HepG2 (cell line): ENCODE data around the gene LMTK2. TPM values are rescaled to one million over a fixed set of nuclear protein-coding genes. Genes with fewer than 3 reads are reported as not detected.

Source experiments
- ATAC-seq: fragments of 200-7000 bp; cut with Tn5 transposase; 3 replicates; pipeline ENCODE4 v1.9.1; 2020; ENCODE audit warnings: mild to moderate bottlenecking, moderate library complexity
- BruUV-seq: library from RNA; stranded (reverse); fragments of 400-500 nt; replicated peaks from 2 replicates; lab custom pipeline; 2021; lab: Mats Ljungman, UMichigan
- CTCF ChIA-PET: fragments of 300-600 bp; formaldehyde crosslinking; extraction: SDS; loops from one replicate; lab custom pipeline; 2021; ENCODE audit warnings: low total read pairs, inconsistent platforms, low intra/inter-chr PET ratio; lab: Yijun Ruan, JAX
- POLR2A ChIA-PET: fragments of 350-600 bp; sonication (Branson Sonifier 250); formaldehyde crosslinking; loops from one replicate; lab custom pipeline; 2020; ENCODE audit warnings: antibody characterized with exemption, inconsistent platforms; lab: Yijun Ruan, JAX
- DNase-seq: peaks from one replicate; pipeline ENCODE4 v3.0.0-alpha.2; 2015; ENCODE audit warnings: low spot score
- FAIRE-seq: peaks from 3 replicates; lab custom pipeline; 2011; peaks lifted over from hg19 to GRCh38; lab: Jason Lieb, UNC
- H2AFZ ChIP-seq: one replicate; pipeline ENCODE4 v1.6.1; 2011; ENCODE audit warnings: low read length, inconsistent platforms
- H3K27ac ChIP-seq: fragments of 300-600 bp; 3 replicates; pipeline ENCODE4 v1.8.0; 2011; ENCODE audit warnings: mixed run types, mild to moderate bottlenecking, mixed read lengths, low read length, inconsistent platforms; ENCODE audit not compliant: insufficient read depth; ENCODE audit errors: extremely low read length
- H3K27me3 ChIP-seq, 2 experiments: fragments of 200-600 bp in 1 of 2; 2 replicates in 1 of 2; 3 replicates in 1 of 2; pipeline versions ENCODE4 v1.6.0 to v1.8.0; 2011; ENCODE audit warnings: low read length in 2 of 2, mild to moderate bottlenecking in 2 of 2, moderate library complexity in 2 of 2, inconsistent platforms in 1 of 2; ENCODE audit not compliant: insufficient read depth in 2 of 2, control insufficient read depth in 1 of 2
- H3K36me3 ChIP-seq, 2 experiments: fragments of 200-600 bp in 1 of 2; replicated peaks in 1 of 2; 2 replicates in 1 of 2; 3 replicates in 1 of 2; pipeline versions ENCODE4 v1.5.1 to v1.8.0; 2011; ENCODE audit warnings: low read length in 2 of 2, inconsistent platforms in 1 of 2; ENCODE audit not compliant: insufficient read depth in 2 of 2, control insufficient read depth in 1 of 2
- H3K4me1 ChIP-seq: 2 replicates; pipeline ENCODE4 v1.5.1; 2012; ENCODE audit warnings: low read length, inconsistent platforms; ENCODE audit not compliant: insufficient read depth
- H3K4me2 ChIP-seq: 2 replicates; pipeline ENCODE4 v1.6.0; 2011; ENCODE audit warnings: low read depth, low read length, inconsistent platforms
- H3K4me3 ChIP-seq, 3 experiments: fragments of 200-600 bp in 1 of 3; sonication (generic), shearing (Covaris generic) in 1 of 3; replicated peaks in 1 of 3; 2 replicates each; pipeline ENCODE4 v1.5.1; 2011 to 2016; ENCODE audit warnings: low read length in 3 of 3, inconsistent platforms in 2 of 3, low read depth in 2 of 3, mild to moderate bottlenecking in 2 of 3, control low read depth in 1 of 3, mixed read lengths in 1 of 3; ENCODE audit not compliant: insufficient read depth in 1 of 3
- H3K79me2 ChIP-seq: one replicate; pipeline ENCODE4 v1.6.1; 2011; ENCODE audit warnings: low read length, inconsistent platforms; ENCODE audit not compliant: insufficient read depth
- H3K9ac ChIP-seq: 2 replicates; pipeline ENCODE4 v1.6.0; 2011; ENCODE audit warnings: mild to moderate bottlenecking, low read depth, low read length, inconsistent platforms; ENCODE audit not compliant: insufficient read depth
- H3K9me3 ChIP-seq: 2 replicates; pipeline ENCODE4 v1.5.1; 2012; ENCODE audit warnings: mild to moderate bottlenecking, low read length
- H4K20me1 ChIP-seq: 2 replicates; pipeline ENCODE4 v1.6.0; 2011; ENCODE audit warnings: inconsistent platforms, mild to moderate bottlenecking, low read length, moderate library complexity; ENCODE audit not compliant: insufficient read depth
- AGO2 ChIP-seq: fragments of 200-400 bp; formaldehyde crosslinking; optimal IDR thresholded peaks from 2 replicates; pipeline ENCODE3; 2017; ENCODE audit warnings: mild to moderate bottlenecking, low read depth, low read length, moderate library complexity
- ELF3 ChIP-seq: IDR thresholded peaks from 2 replicates; pipeline ENCODE4 v1.6.1; 2016; ENCODE audit warnings: missing genetic modification reagents, missing compliant biosample characterization
- FOXO1 ChIP-seq: sonication (generic); formaldehyde crosslinking; IDR thresholded peaks from 2 replicates; pipeline ENCODE4 v1.4.0; 2020; ENCODE audit warnings: missing genetic modification reagents
- FOXO4 ChIP-seq: sonication (generic); formaldehyde crosslinking; conservative IDR thresholded peaks from 2 replicates; pipeline ENCODE4 v1.8.1; 2023; ENCODE audit warnings: missing genetic modification reagents
- GATA4 ChIP-seq: sonication (generic); IDR thresholded peaks from 2 replicates; pipeline ENCODE4 v1.6.1; 2016; ENCODE audit warnings: antibody characterized with exemption, low read depth, borderline replicate concordance
- MED13 ChIP-seq: sonication (generic); formaldehyde crosslinking; IDR thresholded peaks from 2 replicates; pipeline ENCODE4 v1.5.0; 2020; ENCODE audit warnings: missing genetic modification reagents
- MIER2 ChIP-seq: IDR thresholded peaks from 2 replicates; pipeline ENCODE4 v1.6.1; 2016; ENCODE audit warnings: missing biosample characterization, missing genetic modification reagents
- RNF219 ChIP-seq: sonication (generic); formaldehyde crosslinking; IDR thresholded peaks from 2 replicates; pipeline ENCODE4 v1.5.0; 2020; ENCODE audit warnings: mild to moderate bottlenecking, missing genetic modification reagents
- WIZ ChIP-seq: sonication (generic); formaldehyde crosslinking; IDR thresholded peaks from 2 replicates; pipeline ENCODE4 v1.5.1; 2020; ENCODE audit warnings: mild to moderate bottlenecking, missing genetic modification reagents
- ZFAT ChIP-seq: sonication (generic); formaldehyde crosslinking; conservative IDR thresholded peaks from 2 replicates; pipeline ENCODE4 v1.8.1; 2023; ENCODE audit warnings: missing genetic modification reagents, inconsistent platforms
- ZNF543 ChIP-seq: sonication (generic); formaldehyde crosslinking; IDR thresholded peaks from 2 replicates; pipeline ENCODE4 v1.4.0; 2020; ENCODE audit warnings: mild to moderate bottlenecking, missing genetic modification reagents
- ZNF598 ChIP-seq: sonication (generic); formaldehyde crosslinking; IDR thresholded peaks from 2 replicates; pipeline ENCODE4 v1.5.1; 2020; ENCODE audit warnings: mild to moderate bottlenecking, missing genetic modification reagents, borderline replicate concordance
- ZNF713 ChIP-seq: sonication (generic); formaldehyde crosslinking; IDR thresholded peaks from 2 replicates; pipeline ENCODE4 v1.4.0; 2020; ENCODE audit warnings: mild to moderate bottlenecking, missing genetic modification reagents
- ZNF768 ChIP-seq: sonication (generic); formaldehyde crosslinking; IDR thresholded peaks from 2 replicates; pipeline ENCODE4 v1.4.0; 2020; ENCODE audit warnings: missing genetic modification reagents
- WGBS: methylation state at CpG from one replicate; pipeline ENCODE4 v1.1.6; 2017; ENCODE audit warnings: low lambda C conversion rate; 5-methylcytosine and 5-hydroxymethylcytosine counted together
- in situ Hi-C: cut with HindIII; loops from 2 replicates; pipeline ENCODE4 v1.10.0; 2017; ENCODE audit warnings: low pct_unique_long_range_greater_than_20kb; ENCODE audit not compliant: extremely low pct_ligation_motif_present
- intact Hi-C: fragments of 100-400 bp; cut with micrococcal nuclease; formaldehyde crosslinking; loops from one replicate; pipeline ENCODE4 v1.10.0; 2022; ENCODE audit not compliant: unreplicated experiment
- polyA plus RNA-seq, 8 experiments: library from polyadenylated mRNA; depleted of rRNA in 3 of 8; stranded (reverse) in 7 of 8; unstranded in 1 of 8; fragments of >200 nt; fragmentation: Illumina TruSeq in 4 of 8; extraction: Trizol in 4 of 8; gene quantifications; 2 replicates each; pipeline versions ENCODE4 v1.2.1 to v1.2.3, GENCODE V29; 2011 to 2016; ENCODE audit warnings: low read depth in 4 of 8, missing spikeins in 1 of 8, mixed read lengths in 1 of 8; ENCODE audit not compliant: insufficient read depth in 1 of 8
- total RNA-seq, 5 experiments: library from RNA; depleted of rRNA; stranded (reverse); fragments of >200 nt; fragmentation: Illumina TruSeq; extraction: Trizol; gene quantifications; 2 replicates each; pipeline ENCODE4 v1.2.3, GENCODE V29; 2016; ENCODE audit warnings: low read depth in 1 of 5

The LMTK2 gene
- total and polyA plus RNA-seq, 2 of the 13 experiments (the other 11 are each of a cell fraction or from before 2014, with no cell fraction given) = 9.5 to 11.7 TPM

GRCh38 chr7:98171449-98171848 lies 64.8 kb downstream of the LMTK2 start:
- no peak for TF ChIP-seq ELF3 (CRISPR knock-in tag)
- peak; percentile 34 for TF ChIP-seq AGO2
- H3K4me3 ChIP-seq = no peak overlapping the region
- DNase-seq = no peak
- H4K20me1 ChIP-seq = peaks cover 19% of the 10 kb centered on the region
- no peaks in the 10 kb centered on the region for H3K27me3 ChIP-seq
- CTCF ChIA-PET = no interaction called here
- no peaks in the 10 kb centered on the region for H3K9me3 ChIP-seq
- FAIRE-seq = no peak
- no peak overlapping the region for H3K9ac ChIP-seq
- POLR2A ChIA-PET = no interaction called here
- in situ Hi-C loops = no loop called here
- H3K27ac ChIP-seq = no peak overlapping the region
- H3K36me3 ChIP-seq = peaks cover 21 to 57% of the 10 kb centered on the region in 2 experiments
- H3K4me1 ChIP-seq = no peaks in the 10 kb centered on the region
- ATAC-seq = no peak
- intact Hi-C loops = no loop called here
- no peak overlapping the region for H2AFZ ChIP-seq
- WGBS = 98% methylated on average over 24 of the region's 24 CpGs
- no TSS peak for BruUV-seq
- H3K79me2 ChIP-seq = no peaks in the 10 kb centered on the region
- H3K4me2 ChIP-seq = no peak overlapping the region

GRCh38 chr7:98174334-98175259 lies 67.9 kb downstream of the LMTK2 start:
- no peak overlapping the region for H3K4me3 ChIP-seq
- POLR2A ChIA-PET = no interaction called here
- intact Hi-C loops = no loop called here
- ATAC-seq (no peak), DNase-seq (no peak), FAIRE-seq (no peak)
- no peak overlapping the region for H3K4me2 ChIP-seq
- H2AFZ ChIP-seq = no peak overlapping the region
- H4K20me1 ChIP-seq = peaks cover 3% of the 10 kb centered on the region; the same call in 1 of the 2 replicates
- TF ChIP-seq ZFAT (CRISPR knock-in tag) (no peak), ZNF598 (no peak), WIZ (CRISPR knock-in tag) (no peak), ZNF543 (CRISPR knock-in tag) (no peak), MED13 (CRISPR knock-in tag) (no peak), GATA4 (no peak), FOXO4 (CRISPR knock-in tag) (no peak), ZNF713 (CRISPR knock-in tag) (no peak), ZNF768 (CRISPR knock-in tag) (no peak), FOXO1 (no peak), MIER2 (no peak), RNF219 (CRISPR knock-in tag) (no peak)
- H3K27me3 ChIP-seq = no peaks in the 10 kb centered on the region
- 95% methylated on average over 17 of the region's 20 CpGs for whole genome bisulfite sequencing
- no peaks in the 10 kb centered on the region for H3K79me2 ChIP-seq
- H3K9me3 ChIP-seq = no peaks in the 10 kb centered on the region
- H3K27ac ChIP-seq = no peak overlapping the region
- in situ Hi-C loops = no loop called here
- no peak overlapping the region for H3K9ac ChIP-seq
- no TSS peak for BruUV-seq
- H3K4me1 ChIP-seq = no peaks in the 10 kb centered on the region
- CTCF ChIA-PET = no interaction called here
- H3K36me3 ChIP-seq = peaks cover 22 to 79% of the 10 kb centered on the region in 2 experiments
